ENCODE data around the gene NFAT5. TPM values are rescaled to one million over a fixed set of nuclear protein-coding genes. Genes with fewer than 3 reads are reported as not detected.
"Not testable (repeated sequence)": the region's sequence is repeated elsewhere in the genome, so short reads cannot be mapped to it uniquely, and the experiment has no call there.

Gene NFAT5
- total RNA-seq, 1 experiment from 2014 or later = 21.0 TPM

GRCh38 chr16:69637206-69637865, 71.6 kb downstream of the NFAT5 start:
- H2BK12ac ChIP-seq (ENCODE audit: insufficient read length, low read depth, low read length); H3K4me1 Mint-ChIP-seq; H3K4me2 ChIP-seq (ENCODE audit: insufficient read depth, insufficient read length, low read length); H4K8ac ChIP-seq (replicated peaks; ENCODE audit: insufficient read length, low read depth, low read length); H3K79me2 ChIP-seq (ENCODE audit: insufficient read depth, low read length); H2AFZ ChIP-seq (ENCODE audit: low read length); H3K27me3 Mint-ChIP-seq (ENCODE audit: low read depth); H2BK5ac ChIP-seq (ENCODE audit: insufficient read length, low read length); H3K9me3 ChIP-seq (ENCODE audit: control insufficient read depth, low read depth, low read length); H2AK5ac ChIP-seq (ENCODE audit: insufficient read length, low read length); H3K23ac ChIP-seq (ENCODE audit: insufficient read length, low read depth, low read length); H3K79me1 ChIP-seq (ENCODE audit: insufficient read depth, low read depth, low read length, poor library complexity, severe bottlenecking); H3K27ac ChIP-seq (ENCODE audit: insufficient read length, low read depth, low read length); H4K20me1 ChIP-seq (ENCODE audit: control insufficient read depth, insufficient read depth, insufficient read length); H3K4me3 Mint-ChIP-seq; DNase-seq; H3K56ac ChIP-seq (ENCODE audit: insufficient read length, low read depth, low read length); H3K27ac Mint-ChIP-seq; H3K9ac ChIP-seq (ENCODE audit: extremely low read depth, insufficient read length, low read length); H3K4me1 ChIP-seq (ENCODE audit: insufficient read depth, low read length); H2BK15ac ChIP-seq (ENCODE audit: low read depth, low read length); H3T11ph ChIP-seq (ENCODE audit: low read length); H3K27me3 ChIP-seq (ENCODE audit: insufficient read depth, low read length); H3K23me2 ChIP-seq (ENCODE audit: insufficient read length, low read depth, low read length, poor library complexity, severe bottlenecking); H2BK20ac ChIP-seq (ENCODE audit: low read depth, low read length, poor library complexity, severe bottlenecking); H3K14ac ChIP-seq (ENCODE audit: insufficient read depth, low read length); H2BK120ac ChIP-seq (ENCODE audit: low read depth, low read length, poor library complexity, severe bottlenecking); H4K5ac ChIP-seq (ENCODE audit: insufficient read length, low read depth, low read length); H3K4ac ChIP-seq (ENCODE audit: low read depth, low read length); H4K91ac ChIP-seq (ENCODE audit: insufficient read length, low read depth, low read length); H3K18ac ChIP-seq (ENCODE audit: insufficient read length, low read depth, low read length): not testable (repeated sequence)
- peaks cover 27 to 40% (median 36%) of the 10 kb centered on the region in 3 experiments for H3K36me3 Mint-ChIP-seq (ENCODE audit: insufficient read depth in 1 of 3, low read depth in 3 of 3)
- no CpG with 5 or more reads among the region's 3 CpGs for WGBS (ENCODE audit: extremely low coverage, insufficient read length, low lambda C conversion rate)
- H3K9me3 Mint-ChIP-seq = peaks cover 26 to 28% of the 10 kb centered on the region in 2 experiments

DNA sequence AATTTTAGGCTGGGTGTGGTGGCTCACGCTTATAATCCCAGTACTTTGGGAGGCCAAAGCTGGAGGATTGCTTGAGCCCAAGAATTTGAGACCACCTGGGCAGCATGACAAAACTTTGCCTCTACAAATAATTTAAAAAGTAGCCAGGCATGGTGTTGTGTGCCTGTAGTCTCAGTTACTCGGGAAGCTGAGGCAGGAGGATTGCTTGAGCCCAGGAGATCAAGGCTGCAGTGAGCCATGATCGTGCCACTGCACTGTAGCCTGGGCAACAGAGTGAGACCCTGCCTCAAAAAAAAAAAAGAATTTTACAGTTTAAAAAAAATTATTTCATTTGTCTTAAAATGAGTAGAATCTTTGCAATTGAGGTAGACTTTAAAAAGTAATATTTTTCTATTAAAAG, 78.2 kb downstream of the NFAT5 start:
- not testable (repeated sequence) for H3K79me1 ChIP-seq (ENCODE audit: insufficient read depth, low read depth, low read length, poor library complexity, severe bottlenecking); H2AK5ac ChIP-seq (ENCODE audit: insufficient read length, low read length); H4K20me1 ChIP-seq (ENCODE audit: control insufficient read depth, insufficient read depth, insufficient read length); H3K9ac ChIP-seq (ENCODE audit: extremely low read depth, insufficient read length, low read length); H3K23me2 ChIP-seq (ENCODE audit: insufficient read length, low read depth, low read length, poor library complexity, severe bottlenecking); H2BK120ac ChIP-seq (ENCODE audit: low read depth, low read length, poor library complexity, severe bottlenecking); H3K9me3 Mint-ChIP-seq; H3K14ac ChIP-seq (ENCODE audit: insufficient read depth, low read length); H2BK12ac ChIP-seq (ENCODE audit: insufficient read length, low read depth, low read length); H3K56ac ChIP-seq (ENCODE audit: insufficient read length, low read depth, low read length); H3K27me3 ChIP-seq (ENCODE audit: insufficient read depth, low read length); H4K91ac ChIP-seq (ENCODE audit: insufficient read length, low read depth, low read length); H3K4me1 Mint-ChIP-seq; H3K18ac ChIP-seq (ENCODE audit: insufficient read length, low read depth, low read length); H2BK5ac ChIP-seq (ENCODE audit: insufficient read length, low read length); H2BK15ac ChIP-seq (ENCODE audit: low read depth, low read length); H3K4me3 Mint-ChIP-seq; H2AFZ ChIP-seq (ENCODE audit: low read length); H3T11ph ChIP-seq (ENCODE audit: low read length); H3K9me3 ChIP-seq (ENCODE audit: control insufficient read depth, low read depth, low read length); H4K5ac ChIP-seq (ENCODE audit: insufficient read length, low read depth, low read length); H3K27me3 Mint-ChIP-seq (ENCODE audit: low read depth); H3K36me3 Mint-ChIP-seq (ENCODE audit: insufficient read depth in 1 of 3, low read depth in 3 of 3); H3K79me2 ChIP-seq (ENCODE audit: insufficient read depth, low read length); H3K27ac Mint-ChIP-seq; H3K27ac ChIP-seq (ENCODE audit: insufficient read length, low read depth, low read length); H3K4ac ChIP-seq (ENCODE audit: low read depth, low read length); H3K4me2 ChIP-seq (ENCODE audit: insufficient read depth, insufficient read length, low read length); H3K4me1 ChIP-seq (ENCODE audit: insufficient read depth, low read length); H3K23ac ChIP-seq (ENCODE audit: insufficient read length, low read depth, low read length); H4K8ac ChIP-seq (replicated peaks; ENCODE audit: insufficient read length, low read depth, low read length); H2BK20ac ChIP-seq (ENCODE audit: low read depth, low read length, poor library complexity, severe bottlenecking); DNase-seq
- WGBS (ENCODE audit: extremely low coverage, insufficient read length, low lambda C conversion rate) = no CpG with 5 or more reads among the region's 3 CpGs

All from H9 (cell line).